ENCODE data around the gene CEP350. TPM values are rescaled to one million over a fixed set of nuclear protein-coding genes. Genes with fewer than 3 reads are reported as not detected.
"Not testable (repeated sequence)": the region's sequence is repeated elsewhere in the genome, so short reads cannot be mapped to it uniquely, and the experiment has no call there.

Gene CEP350
- total RNA-seq, 4 donors from 2014 or later: 74.4 to 89.0 (median 82.0) TPM

DNA sequence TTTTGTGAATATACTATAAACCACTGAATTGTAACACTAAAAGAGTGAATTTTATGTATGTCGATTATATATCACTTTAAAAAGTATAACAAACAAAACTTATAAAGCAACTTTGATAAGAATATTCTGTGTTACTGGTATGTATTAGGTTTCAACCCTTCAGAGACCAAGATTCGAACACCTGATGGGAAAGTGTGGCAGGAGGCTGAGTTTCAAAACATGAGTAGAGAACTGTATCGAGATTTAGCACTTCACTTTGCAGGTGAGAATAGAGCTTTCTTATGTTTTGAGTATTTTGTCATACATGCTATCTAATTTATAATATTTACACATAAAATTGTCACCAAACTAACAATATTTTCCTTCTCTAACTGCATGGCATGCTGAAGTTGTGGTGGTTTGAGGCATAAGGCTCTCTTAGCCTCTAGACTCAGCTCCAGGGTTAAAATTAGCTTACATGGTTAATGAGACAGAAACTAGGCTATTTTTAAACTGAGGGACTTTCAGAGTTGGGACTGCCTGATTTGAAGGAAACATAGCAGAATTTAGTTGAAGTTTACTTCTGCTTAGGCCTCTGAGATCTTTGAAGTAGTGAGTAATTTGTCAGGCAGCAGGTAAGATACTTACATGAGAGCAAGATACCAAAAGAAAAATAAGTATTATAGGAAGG lies 48.6 kb downstream of the CEP350 start:
- ATAC-seq: no peak
- Histone ChIP-seq H3K4me3 (no peak overlapping the region), H3K27me3 (no peaks in the 10 kb centered on the region), H3K4me1 (peaks cover 0 to 24% (median 0%) of the 10 kb centered on the region in 3 donors), H3K36me3 (peaks cover 0 to 28% of the 10 kb centered on the region in 2 donors), H3K27ac (peak overlapping the region in 2 of 4 donors; percentile 29 to 36), H3K9me3 (no peaks in the 10 kb centered on the region)
- TF ChIP-seq, protein P1, sequence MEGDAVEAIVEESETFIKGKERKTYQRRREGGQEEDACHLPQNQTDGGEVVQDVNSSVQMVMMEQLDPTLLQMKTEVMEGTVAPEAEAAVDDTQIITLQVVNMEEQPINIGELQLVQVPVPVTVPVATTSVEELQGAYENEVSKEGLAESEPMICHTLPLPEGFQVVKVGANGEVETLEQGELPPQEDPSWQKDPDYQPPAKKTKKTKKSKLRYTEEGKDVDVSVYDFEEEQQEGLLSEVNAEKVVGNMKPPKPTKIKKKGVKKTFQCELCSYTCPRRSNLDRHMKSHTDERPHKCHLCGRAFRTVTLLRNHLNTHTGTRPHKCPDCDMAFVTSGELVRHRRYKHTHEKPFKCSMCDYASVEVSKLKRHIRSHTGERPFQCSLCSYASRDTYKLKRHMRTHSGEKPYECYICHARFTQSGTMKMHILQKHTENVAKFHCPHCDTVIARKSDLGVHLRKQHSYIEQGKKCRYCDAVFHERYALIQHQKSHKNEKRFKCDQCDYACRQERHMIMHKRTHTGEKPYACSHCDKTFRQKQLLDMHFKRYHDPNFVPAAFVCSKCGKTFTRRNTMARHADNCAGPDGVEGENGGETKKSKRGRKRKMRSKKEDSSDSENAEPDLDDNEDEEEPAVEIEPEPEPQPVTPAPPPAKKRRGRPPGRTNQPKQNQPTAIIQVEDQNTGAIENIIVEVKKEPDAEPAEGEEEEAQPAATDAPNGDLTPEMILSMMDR (IDR thresholded peaks at IDR 0.05): no peak
- TF ChIP-seq EP300 (IDR thresholded peaks at IDR 0.05): no peak
- TF ChIP-seq POLR2A (IDR thresholded peaks at IDR 0.05): no peak
- TF ChIP-seq POLR2AphosphoS5 (IDR thresholded peaks at IDR 0.05): no peak
- 93 to 94% methylated on average over 3 of the region's 3 CpGs for WGBS, 2 donors (ENCODE audit: low coverage in 1 of 2)

DNA sequence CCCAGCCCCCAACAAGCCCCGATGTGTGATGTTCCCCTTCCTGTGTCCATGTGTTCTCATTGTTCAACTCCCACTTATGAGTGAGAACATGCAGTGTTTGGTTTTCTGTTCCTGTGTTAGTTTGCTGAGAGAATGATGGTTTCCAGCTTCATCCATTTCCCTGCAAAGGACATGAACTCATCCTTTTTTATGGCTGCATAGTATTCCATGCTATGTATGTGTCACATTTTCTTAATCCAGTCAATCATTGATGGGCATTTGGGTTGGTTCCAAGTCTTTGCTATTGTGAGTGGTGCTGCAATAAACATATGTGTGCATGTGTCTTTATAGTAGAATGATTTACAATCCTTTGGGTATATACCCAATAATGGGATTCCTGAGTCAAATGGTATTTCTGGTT lies 52.2 kb downstream of the CEP350 start:
- not testable (repeated sequence) for H3K27ac ChIP-seq, H3K4me3 ChIP-seq, H3K9me3 ChIP-seq, ATAC-seq, H3K27me3 ChIP-seq
- WGBS, 2 donors (ENCODE audit: low coverage in 1 of 2): 88% methylated on average over 1 of the region's 1 CpG; no CpG with 5 or more reads in 1 of the 2 donors
- peaks cover 0 to 18% of the 10 kb centered on the region in 2 donors for H3K36me3 ChIP-seq
- H3K4me1 ChIP-seq: peaks cover 0 to 30% (median 0%) of the 10 kb centered on the region in 3 donors

DNA sequence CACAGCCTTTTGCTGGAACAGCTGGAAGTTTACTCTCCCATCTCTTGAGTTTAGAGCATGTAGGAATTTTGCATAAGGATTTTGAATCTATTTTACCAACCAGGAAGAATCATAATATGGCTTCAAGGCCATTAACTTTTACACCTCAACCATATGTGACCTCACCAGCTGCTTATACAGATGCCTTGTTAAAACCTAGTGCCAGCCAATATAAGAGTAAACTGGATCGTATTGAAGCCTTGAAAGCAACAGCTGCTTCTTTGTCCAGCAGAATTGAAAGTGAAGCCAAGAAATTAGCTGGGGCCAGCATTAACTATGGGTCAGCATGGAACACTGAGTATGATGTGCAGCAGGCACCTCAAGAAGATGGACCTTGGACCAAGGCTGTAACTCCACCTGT lies 65.4 kb downstream of the CEP350 start:
- no peaks in the 10 kb centered on the region for H3K4me1 ChIP-seq
- peaks cover 9 to 90% of the 10 kb centered on the region in 2 donors for H3K36me3 ChIP-seq
- no peaks in the 10 kb centered on the region for H3K27me3 ChIP-seq
- no peak overlapping the region for H3K4me3 ChIP-seq
- ATAC-seq: no peak
- no peak overlapping the region for H3K27ac ChIP-seq
- WGBS, 2 donors (ENCODE audit: low coverage in 1 of 2): 64 to 67% methylated on average over 1 of the region's 1 CpG
- H3K9me3 ChIP-seq: no peaks in the 10 kb centered on the region
- no peak for TF ChIP-seq POLR2AphosphoS5 (IDR thresholded peaks at IDR 0.05)
- no peak for TF ChIP-seq POLR2A (IDR thresholded peaks at IDR 0.05)
- no peak for TF ChIP-seq EP300 (IDR thresholded peaks at IDR 0.05)
- TF ChIP-seq, protein P1 (IDR thresholded peaks at IDR 0.05): no peak

DNA sequence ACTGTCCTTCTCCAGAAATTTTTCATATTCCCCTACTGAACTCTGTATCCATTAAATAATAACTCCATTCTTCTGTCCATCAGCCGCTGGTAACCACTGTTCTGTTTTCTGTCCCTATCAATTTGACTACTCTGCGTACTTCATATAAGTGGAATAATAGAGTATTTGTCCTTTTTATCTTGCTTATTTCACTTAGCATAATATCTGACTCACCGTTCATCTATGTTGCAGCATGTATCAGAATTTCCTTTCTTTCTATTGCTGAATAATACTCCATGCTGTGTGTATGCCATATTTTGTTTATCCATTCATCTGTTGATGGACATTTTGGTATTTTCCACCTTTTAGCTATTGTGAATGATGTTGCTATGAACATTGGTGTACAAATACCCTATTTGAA lies 71.9 kb downstream of the CEP350 start:
- Histone ChIP-seq H3K27ac (peak overlapping the region in 2 of 4 donors; percentile 78), H3K36me3 (peaks cover 9 to 60% of the 10 kb centered on the region in 2 donors), H3K27me3 (no peaks in the 10 kb centered on the region), H3K4me1 (peaks cover 3 to 44% (median 7%) of the 10 kb centered on the region in 3 donors), H3K9me3 (no peaks in the 10 kb centered on the region), H3K4me3 (no peak overlapping the region)
- TF ChIP-seq POLR2A (IDR thresholded peaks at IDR 0.05): no peak
- no peak for TF ChIP-seq POLR2AphosphoS5 (IDR thresholded peaks at IDR 0.05)
- TF ChIP-seq, protein P1 (IDR thresholded peaks at IDR 0.05): no peak
- no peak for TF ChIP-seq EP300 (IDR thresholded peaks at IDR 0.05)
- no peak for ATAC-seq
- 86% methylated on average over 1 to 3 of the region's 3 CpGs for WGBS, 2 donors (ENCODE audit: low coverage in 1 of 2)

DNA sequence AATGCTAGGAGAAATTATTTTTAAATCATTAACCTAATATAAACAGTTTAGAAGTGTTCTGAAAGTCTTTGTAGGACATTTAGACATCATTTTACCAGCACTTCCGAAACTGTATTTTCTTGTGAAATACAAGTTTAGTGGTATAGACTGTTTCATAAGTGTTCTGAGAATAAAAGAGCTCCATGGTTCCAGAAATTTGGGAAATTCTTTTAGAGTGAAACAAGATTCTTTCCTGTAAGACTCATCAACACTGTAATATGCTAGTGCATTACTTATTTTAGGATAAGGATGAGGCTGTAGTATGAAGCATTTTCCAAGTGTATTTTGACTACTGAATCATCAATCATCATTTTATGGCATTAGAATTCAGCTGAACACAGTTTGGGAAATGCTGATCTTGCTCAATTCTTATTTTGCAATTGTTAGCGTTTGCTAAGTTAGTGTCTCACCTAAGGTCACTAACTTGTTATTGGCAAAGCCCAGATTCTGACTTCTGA lies 73.4 kb downstream of the CEP350 start:
- peak; percentile 82 for TF ChIP-seq POLR2AphosphoS5 (IDR thresholded peaks at IDR 0.05)
- TF ChIP-seq EP300 (IDR thresholded peaks at IDR 0.05): no peak
- no peak for TF ChIP-seq POLR2A (IDR thresholded peaks at IDR 0.05)
- no peaks in the 10 kb centered on the region for H3K9me3 ChIP-seq
- peak; percentile 81 for ATAC-seq
- H3K27me3 ChIP-seq: no peaks in the 10 kb centered on the region
- H3K36me3 ChIP-seq: peaks cover 2 to 55% of the 10 kb centered on the region in 2 donors
- peaks cover 3 to 47% (median 7%) of the 10 kb centered on the region in 3 donors for H3K4me1 ChIP-seq
- peak overlapping the region; percentile 57 to 78 (median 74) for H3K27ac ChIP-seq
- H3K4me3 ChIP-seq: no peak overlapping the region
- WGBS, 2 donors (ENCODE audit: low coverage in 1 of 2): 13 to 27% methylated on average over 2 of the region's 2 CpGs

DNA sequence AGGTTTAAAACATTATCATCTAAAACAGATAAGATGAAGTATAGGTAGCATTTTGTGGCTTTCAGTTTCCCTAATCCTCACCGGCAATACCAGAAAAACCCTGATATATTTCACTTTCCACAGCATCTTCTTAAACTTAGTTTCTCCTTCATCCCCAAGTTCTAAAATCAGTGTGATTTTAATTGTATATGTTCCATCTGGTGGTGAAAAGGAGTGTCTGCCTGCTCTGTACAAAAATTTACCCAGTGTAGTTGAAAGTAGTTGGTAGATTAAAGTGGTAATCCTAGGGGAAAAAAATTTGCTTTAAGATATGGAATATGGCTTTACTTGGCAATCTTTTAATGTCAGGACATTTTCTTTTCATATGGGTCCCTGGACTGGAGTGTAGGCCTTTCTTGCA lies 74.3 kb downstream of the CEP350 start:
- peaks cover 0 to 52% of the 10 kb centered on the region in 2 donors for H3K36me3 ChIP-seq
- no peaks in the 10 kb centered on the region for H3K9me3 ChIP-seq
- H3K27me3 ChIP-seq: no peaks in the 10 kb centered on the region
- peaks cover 3 to 47% (median 7%) of the 10 kb centered on the region in 3 donors for H3K4me1 ChIP-seq
- peak overlapping the region; percentile 43 to 78 (median 74) for H3K27ac ChIP-seq
- no peak for TF ChIP-seq POLR2AphosphoS5 (IDR thresholded peaks at IDR 0.05)
- no peak for TF ChIP-seq EP300 (IDR thresholded peaks at IDR 0.05)
- TF ChIP-seq POLR2A (IDR thresholded peaks at IDR 0.05): no peak
- TF ChIP-seq, protein P1 (IDR thresholded peaks at IDR 0.05): peak; percentile 9 to 47 (median 34)
- no peak overlapping the region for H3K4me3 ChIP-seq
- no peak for ATAC-seq
- 94 to 100% methylated on average over 1 of the region's 1 CpG for WGBS, 2 donors (ENCODE audit: low coverage in 1 of 2)
